Breast epithelium (tissue), 3 donors: ENCODE measurements around the gene PTPRA.

Source experiments
- CTCF ChIP-seq, 3 donors: fragments of 450-650 bp; IDR thresholded peaks; one replicate each; pipeline ENCODE4 v1.5.1; 2016 to 2017; ENCODE audit warnings: antibody characterized with exemption in 3 of 3, mild to moderate bottlenecking in 3 of 3, moderate library complexity in 3 of 3
- POLR2A ChIP-seq: fragments of 450-650 bp; IDR thresholded peaks from one replicate; pipeline ENCODE4 v1.6.1; 2016; ENCODE audit warnings: antibody characterized with exemption, mild to moderate bottlenecking, moderate library complexity

- TF ChIP-seq CTCF (IDR thresholded peaks at IDR 0.05) (no peak), POLR2A (no peak)
These were observed 1.2 kb downstream of the PTPRA start for GRCh38 chr20:2874456-2874855.
